HT-29 (cell line): ENCODE measurements around the gene TRIOBP. TPM values are rescaled to one million over a fixed set of nuclear protein-coding genes. Genes with fewer than 3 reads are reported as not detected.
"Not testable (repeated sequence)": the region's sequence is repeated elsewhere in the genome, so short reads cannot be mapped to it uniquely, and the experiment has no call there.

Experiments used
- DNase-seq: peaks from one replicate; pipeline ENCODE4 v3.0.0-alpha.2; 2015; ENCODE audit warnings: low spot score
- total RNA-seq: library from RNA; depleted of rRNA; stranded (reverse); fragments of >200 nt; shearing (Covaris generic); gene quantifications from 2 replicates; pipeline ENCODE4 v1.2.3, GENCODE V29; 2014

TRIOBP gene
- total RNA-seq, 1 experiment from 2014 or later, result 91.3 TPM

DNA sequence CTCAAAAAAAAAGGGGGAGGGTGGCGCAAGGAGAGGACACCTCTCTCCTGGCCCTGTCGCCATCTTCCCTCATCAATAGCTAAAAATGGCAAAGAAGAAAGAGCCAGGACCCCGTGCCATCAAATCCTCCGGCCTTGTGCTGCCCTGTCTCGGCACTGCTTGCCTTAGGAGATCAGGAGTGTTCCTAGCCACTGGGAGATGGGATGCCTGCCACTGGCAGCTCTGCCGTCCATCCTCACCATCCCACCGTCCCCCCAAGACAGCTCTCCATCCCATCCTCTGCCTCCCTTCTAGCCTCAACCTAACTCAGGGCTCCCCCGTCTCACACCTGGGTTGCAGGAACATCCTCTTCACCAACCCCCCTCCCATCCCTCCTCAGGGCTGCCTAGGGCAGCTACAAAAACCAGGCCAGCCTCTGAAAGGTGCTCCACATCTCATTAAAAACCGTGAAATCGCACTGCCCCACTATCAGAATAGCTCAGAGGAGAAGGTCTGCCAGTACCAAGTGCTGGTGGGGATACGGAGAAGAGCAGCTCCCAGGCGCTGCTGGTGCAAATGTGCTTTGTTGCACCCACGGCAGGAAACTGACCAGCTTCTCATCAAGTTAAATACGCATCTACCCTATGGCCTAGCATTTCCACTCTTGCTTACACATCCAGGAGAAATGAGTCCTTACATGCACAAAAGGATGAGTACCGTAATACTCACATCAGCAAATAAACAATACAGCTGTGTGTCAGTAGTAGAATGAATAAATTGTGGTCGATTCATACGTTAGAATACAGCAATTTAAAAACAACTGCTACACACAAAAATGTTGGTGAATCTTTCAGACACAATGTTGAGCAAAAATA is 79.2 kb downstream of the TRIOBP start:
- DNase-seq, result no peak

- DNase-seq, result no peak
Measured at GRCh38 chr22:37776639-37777005, 79.8 kb downstream of the TRIOBP start.

DNA sequence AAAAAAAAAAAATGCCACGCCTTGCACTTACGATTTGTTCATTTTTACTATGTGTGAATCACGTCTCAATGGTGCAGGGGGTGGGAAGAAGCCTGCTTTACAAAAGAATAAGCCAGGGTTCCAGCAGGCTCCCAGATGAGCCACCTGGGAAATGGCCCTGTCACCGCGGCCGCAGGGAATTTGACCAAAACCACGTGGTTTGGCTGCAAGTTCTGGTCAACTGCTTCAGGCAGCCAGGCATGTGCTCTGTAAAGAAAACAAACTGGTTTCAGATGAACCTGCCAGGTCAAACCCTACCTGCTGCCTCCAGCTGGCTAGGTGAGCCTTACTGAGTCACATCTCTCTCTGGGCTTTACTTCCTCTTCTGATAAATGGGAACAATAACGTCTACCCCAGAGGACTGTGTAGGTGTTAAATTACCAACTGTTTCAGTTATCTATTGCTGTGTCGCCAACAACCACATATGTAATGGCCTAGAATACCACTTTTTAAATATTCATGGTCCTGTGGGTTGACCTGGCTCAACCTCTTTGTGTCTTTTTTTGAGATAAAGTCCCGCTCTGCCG is 80.4 kb downstream of the TRIOBP start:
- peak; percentile 81 for DNase-seq

GRCh38 chr22:37778370-37779009 is 81.6 kb downstream of the TRIOBP start:
- no peak for DNase-seq

DNA sequence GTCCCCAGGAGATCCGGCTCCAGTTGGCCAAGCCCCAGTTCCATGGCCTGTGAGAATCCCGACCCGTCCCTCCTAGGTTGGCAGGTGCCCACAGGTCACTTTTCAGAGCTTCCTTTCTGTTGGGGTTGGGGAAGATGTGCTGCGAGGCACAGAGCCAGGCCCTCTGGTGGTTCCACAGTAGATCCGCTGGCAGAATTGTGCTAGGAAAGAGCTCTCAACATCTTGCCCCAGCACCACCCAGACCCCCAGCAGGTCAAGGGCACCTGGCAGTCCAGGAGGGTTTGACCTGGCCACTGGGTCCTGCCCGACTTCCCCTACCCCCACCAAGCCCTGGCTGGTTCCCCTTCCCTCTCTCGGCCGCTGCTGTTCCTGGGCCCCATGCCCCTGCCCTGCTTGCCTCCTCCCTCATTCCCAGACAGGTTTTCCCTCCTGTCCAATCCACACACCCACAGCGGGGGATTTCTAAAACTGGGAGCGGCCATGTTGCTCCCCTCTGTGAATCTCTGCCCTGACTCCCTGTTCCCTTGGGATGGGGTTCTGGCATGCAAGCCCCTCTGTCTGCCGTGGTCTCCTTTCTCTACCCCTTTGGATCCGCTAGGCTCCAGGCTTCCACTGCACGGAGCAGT is 84.7 kb downstream of the TRIOBP start:
- DNase-seq, result peak; percentile 19

- peak; percentile 59 for DNase-seq
Measured at GRCh38 chr22:37782340-37783168, 85.7 kb downstream of the TRIOBP start.

DNA sequence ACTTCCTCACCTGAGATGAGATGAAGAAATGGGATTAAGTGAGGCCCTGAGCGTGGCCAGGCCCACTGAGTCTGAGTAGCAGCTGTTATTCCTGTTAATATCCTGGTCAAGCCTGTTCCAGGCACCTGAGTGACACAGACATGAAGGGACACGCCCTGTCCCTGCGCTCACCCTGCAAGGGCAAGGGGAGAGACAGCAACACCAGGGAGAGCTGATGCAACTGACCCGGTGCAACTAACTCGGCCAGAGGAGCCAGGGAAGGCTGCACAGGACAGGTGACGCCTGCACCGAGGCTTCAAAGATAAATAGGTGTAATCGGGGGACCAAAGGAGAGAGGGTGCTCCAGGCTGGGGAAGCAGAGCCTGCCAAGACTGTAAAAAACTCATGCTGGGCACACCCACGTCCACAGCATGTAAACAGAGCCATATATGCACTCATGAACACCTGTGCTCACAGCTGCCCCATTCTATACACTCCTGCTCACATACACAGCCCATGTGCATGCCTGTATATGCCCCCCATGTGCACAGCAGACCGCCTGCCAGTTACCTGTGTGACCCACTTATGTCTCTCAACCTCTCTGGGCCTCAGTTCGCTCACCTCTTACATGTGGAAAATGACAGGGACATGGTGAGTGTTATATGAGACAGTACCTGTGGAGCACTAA is 88.1 kb downstream of the TRIOBP start:
- DNase-seq, result peak; percentile 48

DNA sequence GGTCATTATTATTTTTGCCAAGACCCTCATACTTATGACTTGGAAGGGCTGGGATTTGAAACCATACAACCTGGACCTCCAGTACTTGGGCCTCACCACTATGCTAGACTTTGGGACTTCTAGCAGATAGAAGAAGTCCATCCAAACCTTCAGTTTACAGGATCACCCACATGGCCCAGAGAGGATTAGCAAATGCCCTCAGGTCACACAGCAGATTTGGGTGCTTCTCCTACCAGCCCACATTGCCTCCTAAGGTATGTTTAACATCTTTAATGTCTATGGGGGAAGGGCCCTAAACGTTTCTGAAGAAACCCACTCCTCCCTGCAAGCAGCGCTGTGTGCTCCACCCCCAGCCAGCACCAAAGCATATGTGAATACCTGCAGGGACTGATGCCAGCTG is 93.4 kb downstream of the TRIOBP start:
- no peak for DNase-seq

- no peak for DNase-seq
Measured at GRCh38 chr22:37792494-37792893, 95.6 kb downstream of the TRIOBP start.

GRCh38 chr22:37794376-37794775 is 97.5 kb downstream of the TRIOBP start:
- no peak for DNase-seq

- no peak for DNase-seq
Measured at GRCh38 chr22:37796079-37796478, 99.2 kb downstream of the TRIOBP start.

- DNase-seq, result not testable (repeated sequence)
Measured at GRCh38 chr22:37797259-37797658, 100.4 kb downstream of the TRIOBP start.

DNA sequence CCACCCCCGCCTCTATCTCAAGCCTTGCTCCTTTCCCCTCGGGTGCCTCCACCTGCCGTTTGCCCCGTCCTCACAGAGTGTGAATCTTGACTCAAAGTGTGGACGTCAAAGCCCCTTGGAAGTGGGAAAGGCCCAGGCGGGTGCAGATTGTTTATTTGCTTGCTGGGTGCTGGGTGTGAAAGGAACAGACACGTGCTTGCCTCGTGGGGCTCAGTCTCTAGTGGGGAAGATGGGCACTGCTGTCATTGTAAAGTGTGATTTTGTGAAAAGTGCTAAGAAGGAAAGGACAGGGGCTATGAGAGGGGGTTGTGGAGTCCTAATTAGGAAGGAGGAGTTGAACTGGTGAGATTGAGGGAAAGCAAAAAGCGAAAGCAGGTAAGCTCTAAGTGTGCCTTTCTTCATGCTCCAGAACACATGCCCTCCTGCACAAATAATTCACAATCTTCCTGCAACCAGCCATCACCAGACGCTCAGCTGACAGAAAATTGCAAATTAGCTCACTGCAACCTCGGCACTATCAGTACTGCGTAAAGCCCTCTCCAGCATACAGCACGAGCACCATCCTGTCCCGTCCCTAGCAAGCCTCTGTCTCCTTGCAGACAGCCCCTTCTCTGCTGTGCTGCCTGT is 101.1 kb downstream of the TRIOBP start:
- DNase-seq, result no peak

DNA sequence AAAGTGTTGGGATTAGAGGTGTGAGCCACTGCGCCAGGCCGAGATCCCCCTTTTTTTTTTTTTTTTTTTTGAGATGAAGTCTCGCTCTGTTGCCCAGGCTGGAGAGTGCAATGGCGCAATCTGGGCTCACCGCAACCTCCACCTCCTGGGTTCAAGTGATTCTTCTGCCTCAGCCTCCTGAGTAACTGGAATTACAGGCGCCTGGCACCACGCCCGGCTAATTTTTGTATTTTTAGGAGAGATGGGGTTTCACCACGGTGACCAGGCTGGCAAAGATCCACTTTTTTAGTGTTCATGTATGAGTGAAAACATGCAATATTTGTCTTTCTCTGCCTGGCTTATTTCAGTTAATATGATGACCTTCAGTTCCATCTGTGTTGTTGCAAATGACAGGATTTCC is 103.1 kb downstream of the TRIOBP start:
- DNase-seq, result not testable (repeated sequence)

- DNase-seq, result no peak
Measured at GRCh38 chr22:37801946-37802309, 105.1 kb downstream of the TRIOBP start.

- DNase-seq, result no peak
Measured at GRCh38 chr22:37802310-37803194, 105.7 kb downstream of the TRIOBP start.

DNA sequence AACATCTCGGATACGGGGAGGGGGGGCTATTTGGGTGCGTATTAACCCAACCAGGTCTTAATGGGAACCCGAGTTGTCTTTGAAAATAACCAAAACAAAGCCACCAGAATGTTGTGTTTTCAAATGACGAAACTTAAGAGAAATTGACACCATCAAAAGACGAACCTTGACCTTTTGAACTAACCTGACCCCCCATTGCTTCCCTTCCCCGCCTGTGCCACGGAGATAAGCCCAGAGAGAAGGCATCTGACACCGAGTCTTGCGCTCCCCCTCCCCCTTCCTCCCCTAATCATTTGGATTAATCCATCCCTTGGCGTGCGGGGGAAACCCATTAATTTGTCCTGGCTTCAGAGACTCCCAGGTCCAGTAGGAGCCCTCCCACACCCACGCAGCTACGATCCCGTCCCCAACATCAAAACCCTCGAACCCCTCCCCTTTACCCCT is 106.4 kb downstream of the TRIOBP start:
- no peak for DNase-seq

DNA sequence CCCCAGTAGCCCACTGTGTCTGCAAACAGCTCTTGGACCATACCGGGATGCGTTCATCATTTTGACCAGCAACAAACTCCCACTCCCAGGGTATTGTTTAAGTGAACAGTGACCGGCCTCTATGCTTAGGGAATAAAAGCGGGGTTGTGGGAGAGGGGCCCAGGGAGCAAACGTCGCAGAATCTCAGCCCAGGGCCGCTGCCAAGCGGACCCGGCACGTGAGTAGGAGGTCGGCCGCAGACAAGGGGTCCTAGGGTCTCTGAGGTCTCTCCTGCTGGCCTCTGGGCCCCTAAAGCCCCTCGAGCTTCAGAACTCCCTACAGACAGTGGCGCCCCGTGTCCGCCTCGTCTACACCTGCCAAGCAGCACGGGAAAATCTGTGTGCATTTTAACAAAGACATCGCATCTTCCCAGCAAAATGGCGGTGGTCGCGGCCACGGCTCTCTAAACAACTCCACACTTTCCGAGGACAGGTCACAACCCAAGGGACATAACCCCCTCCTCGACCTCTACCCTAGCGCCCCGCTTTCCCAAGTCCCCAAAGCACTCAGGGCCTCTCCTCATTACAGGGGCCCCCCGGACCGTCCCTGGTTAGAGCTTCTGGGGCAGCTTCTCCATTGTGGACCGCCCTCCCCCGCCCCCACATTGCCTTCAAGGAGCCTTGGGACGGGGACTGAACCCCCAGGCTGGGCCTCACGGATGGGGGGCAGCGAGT is 106.9 kb downstream of the TRIOBP start:
- DNase-seq, result no peak
